AG09309 (cell line): Measurements from ENCODE around the gene GLI3.

Experiments
- DNase-seq: peaks from one replicate; pipeline ENCODE4 v3.0.0-alpha.2; 2010; ENCODE audit warnings: low read depth
- H3K4me3 ChIP-seq: 2 replicates; pipeline ENCODE4 v1.5.1; 2011; ENCODE audit warnings: mild to moderate bottlenecking, low read depth, low read length, moderate library complexity; ENCODE audit not compliant: control insufficient read depth
- TF ChIP-seq, protein P1 (sequence below): IDR thresholded peaks from 2 replicates; pipeline ENCODE4 v1.5.1; 2011; ENCODE audit warnings: mild to moderate bottlenecking, low read depth, low read length, inconsistent platforms; ENCODE audit not compliant: insufficient read depth, control insufficient read depth; ENCODE audit errors: missing control alignments

GLI3 gene

DNA sequence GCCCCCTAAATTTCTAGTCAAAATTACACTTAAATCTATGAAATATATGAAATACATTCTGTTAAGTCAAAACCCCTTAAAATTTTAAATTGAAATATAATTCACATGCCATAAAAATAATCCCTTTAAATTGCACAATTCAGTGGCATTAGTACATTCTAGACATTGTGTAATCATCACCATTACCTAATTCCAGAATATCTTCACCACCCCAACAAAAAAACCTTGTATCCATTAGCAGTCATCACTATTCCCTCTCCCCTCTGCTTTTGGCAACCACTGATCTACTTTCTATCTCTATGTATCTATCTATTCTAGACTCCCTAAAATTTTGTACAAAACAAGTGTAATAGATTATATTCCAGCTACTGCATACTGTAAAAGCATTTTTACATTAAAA lies 261.2 kb downstream of the GLI3 start:
- TF ChIP-seq, protein P1, sequence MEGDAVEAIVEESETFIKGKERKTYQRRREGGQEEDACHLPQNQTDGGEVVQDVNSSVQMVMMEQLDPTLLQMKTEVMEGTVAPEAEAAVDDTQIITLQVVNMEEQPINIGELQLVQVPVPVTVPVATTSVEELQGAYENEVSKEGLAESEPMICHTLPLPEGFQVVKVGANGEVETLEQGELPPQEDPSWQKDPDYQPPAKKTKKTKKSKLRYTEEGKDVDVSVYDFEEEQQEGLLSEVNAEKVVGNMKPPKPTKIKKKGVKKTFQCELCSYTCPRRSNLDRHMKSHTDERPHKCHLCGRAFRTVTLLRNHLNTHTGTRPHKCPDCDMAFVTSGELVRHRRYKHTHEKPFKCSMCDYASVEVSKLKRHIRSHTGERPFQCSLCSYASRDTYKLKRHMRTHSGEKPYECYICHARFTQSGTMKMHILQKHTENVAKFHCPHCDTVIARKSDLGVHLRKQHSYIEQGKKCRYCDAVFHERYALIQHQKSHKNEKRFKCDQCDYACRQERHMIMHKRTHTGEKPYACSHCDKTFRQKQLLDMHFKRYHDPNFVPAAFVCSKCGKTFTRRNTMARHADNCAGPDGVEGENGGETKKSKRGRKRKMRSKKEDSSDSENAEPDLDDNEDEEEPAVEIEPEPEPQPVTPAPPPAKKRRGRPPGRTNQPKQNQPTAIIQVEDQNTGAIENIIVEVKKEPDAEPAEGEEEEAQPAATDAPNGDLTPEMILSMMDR, result no peak
- DNase-seq, result no peak
- H3K4me3 ChIP-seq, result no peak overlapping the region

DNA sequence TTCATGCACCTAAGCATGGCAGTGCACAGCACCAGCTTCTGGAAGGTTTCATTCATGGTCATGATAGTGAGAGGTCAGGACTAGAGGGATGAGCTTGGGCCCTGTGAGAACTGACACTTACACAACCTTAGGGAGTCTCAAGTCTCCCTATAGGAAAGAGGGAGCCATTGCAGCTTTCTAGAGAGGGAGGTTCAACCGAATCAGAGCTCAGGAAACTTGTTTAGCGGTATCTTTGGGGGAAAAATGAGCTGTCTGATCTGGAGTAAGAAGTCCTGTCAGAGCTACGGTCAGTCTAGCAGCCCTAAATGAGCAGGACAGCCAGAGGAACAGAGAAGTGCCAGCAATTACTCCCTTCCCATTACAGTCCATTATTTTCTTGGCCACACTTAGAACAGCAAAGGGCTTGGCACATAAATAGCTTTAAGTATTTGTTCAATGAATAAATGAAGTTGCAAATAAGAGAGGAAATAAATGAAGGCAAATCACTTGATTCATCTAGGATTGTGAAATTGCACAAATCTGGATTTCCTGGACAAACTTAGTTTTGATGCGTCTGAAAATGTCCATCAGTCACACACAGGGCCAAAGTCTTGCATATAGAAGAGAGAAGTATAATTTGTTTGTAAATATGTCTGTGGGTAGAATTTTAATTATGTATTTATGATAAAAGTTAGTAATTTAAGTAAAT lies 262.0 kb downstream of the GLI3 start:
- TF ChIP-seq, protein P1, result no peak
- no peak for DNase-seq
- H3K4me3 ChIP-seq, result no peak overlapping the region

DNA sequence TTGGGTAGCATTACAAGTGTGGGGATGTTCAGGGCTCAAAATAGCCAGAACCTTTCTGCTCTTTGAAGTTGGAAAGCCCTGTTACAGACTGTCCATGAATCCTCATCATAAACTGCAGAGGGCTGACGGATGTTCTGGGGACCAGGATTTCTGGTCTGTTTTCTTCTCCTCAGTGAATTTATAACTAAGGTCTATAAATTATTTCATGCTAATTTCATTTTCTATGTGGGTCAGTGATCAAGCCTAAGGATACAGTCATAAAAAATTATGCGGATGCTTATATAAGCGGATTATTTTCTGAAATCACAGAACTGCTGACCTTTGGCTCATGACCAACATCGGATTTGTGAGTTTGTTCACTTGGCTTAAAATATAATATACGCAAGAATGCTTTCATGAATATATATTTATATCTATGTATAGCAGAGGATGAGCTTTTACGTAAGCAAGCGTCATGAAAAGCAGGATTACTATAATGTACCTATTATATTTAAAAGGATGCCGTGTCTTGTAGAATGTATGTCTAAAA lies 263.7 kb downstream of the GLI3 start:
- no peak overlapping the region for H3K4me3 ChIP-seq
- no peak for DNase-seq
- TF ChIP-seq, protein P1, result no peak

DNA sequence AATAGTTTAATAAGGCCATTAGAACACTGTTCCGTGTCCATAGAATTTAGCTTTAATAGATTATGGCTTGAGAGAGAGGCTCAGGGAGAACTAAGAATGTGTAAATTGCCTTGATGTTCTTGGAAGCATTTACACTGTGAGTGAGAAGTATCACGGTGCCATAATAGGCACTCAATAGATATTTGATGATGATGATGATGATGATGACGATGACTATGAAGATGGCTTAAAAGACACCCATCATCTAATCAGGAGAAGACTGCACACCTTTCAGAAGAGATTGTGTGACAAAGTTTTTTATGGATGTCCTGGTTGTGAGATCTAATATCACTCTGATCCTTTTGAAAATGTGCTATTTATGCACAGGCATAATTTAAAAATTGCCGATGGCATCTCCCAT lies 264.2 kb downstream of the GLI3 start:
- H3K4me3 ChIP-seq, result no peak overlapping the region
- DNase-seq, result no peak
- TF ChIP-seq, protein P1, result no peak

DNA sequence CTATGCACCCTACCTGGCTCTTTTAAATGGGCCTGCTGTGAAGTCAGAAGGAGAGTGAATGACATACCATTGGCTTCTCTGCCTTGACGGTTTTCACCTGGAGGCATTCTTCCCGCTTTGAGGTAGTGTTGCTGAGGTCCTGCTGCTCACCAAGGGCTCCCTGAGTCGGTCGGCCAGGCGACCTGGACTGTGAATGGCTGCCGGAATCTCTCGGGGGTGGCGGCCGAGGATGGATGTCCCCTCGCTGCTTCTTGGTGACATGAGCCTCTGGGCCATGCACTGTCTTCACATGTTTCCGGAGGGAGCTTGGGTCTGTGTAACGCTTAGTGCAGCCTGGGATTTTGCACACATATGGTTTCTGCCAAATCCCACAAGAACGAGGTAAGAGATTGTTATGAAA lies 264.7 kb downstream of the GLI3 start:
- no peak overlapping the region for H3K4me3 ChIP-seq
- DNase-seq, result no peak
- TF ChIP-seq, protein P1, result no peak

DNA sequence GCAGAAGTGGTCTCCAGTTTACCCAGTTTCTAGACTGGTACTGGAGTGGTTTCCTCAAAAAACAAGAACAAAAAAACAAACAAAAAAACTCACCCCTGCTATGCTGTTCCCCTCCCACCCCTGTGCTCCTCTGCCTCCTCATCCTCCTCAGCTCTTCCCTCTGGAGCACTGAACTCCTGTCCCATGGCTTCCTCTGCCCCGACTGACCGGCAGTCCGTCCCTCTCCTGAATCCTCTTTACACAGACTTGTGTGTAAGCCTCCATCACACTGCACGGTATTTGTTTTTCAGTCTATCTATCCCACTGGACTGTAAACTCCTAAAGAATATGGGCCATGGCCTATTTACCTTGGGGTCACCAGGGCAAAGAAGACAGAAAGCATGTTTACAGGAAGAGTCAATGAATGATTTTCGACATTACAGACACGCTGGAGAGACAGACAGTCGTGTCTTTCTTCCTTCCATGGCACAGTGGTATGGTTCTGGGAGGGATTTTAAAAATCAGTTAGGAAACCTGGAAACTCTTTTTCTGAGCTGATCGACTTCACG lies 265.3 kb downstream of the GLI3 start:
- H3K4me3 ChIP-seq, result no peak overlapping the region
- no peak for DNase-seq
- TF ChIP-seq, protein P1, result no peak

DNA sequence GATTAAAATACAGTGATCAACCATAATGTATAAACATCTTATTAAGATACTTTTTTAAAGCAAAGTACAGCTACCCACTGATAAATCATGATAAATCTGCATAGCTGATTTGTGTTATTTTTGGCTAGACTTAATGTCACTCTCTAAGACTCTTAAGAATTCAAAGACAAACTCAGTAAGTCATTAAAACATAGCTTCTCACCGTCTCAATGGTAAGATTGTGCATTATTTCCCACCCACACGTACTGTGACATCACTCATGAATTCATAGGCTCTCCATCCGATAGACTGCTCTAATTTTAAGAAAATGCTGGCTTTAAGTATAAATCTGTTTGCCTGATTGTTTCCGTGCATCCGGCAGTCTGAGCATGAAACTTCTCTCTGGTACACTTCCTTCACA lies 266.1 kb downstream of the GLI3 start:
- no peak for DNase-seq
- no peak overlapping the region for H3K4me3 ChIP-seq
- TF ChIP-seq, protein P1, result no peak
